Skin of body (tissue), 2 donors: ENCODE measurements around the gene ARFGAP3. TPM values are rescaled to one million over a fixed set of nuclear protein-coding genes. Genes with fewer than 3 reads are reported as not detected.
A peak's percentile ranks its signal among the peaks of the same experiment; 100 is the strongest.

ENCODE experiments used
- DNase-seq: peaks from one replicate; lab custom pipeline; 2025; lab: John Stamatoyannopoulos, UW
- total RNA-seq: library from RNA; depleted of rRNA; stranded (reverse); fragments of >200 nt; gene quantifications from one replicate; pipeline ENCODE4 v1.2.3, GENCODE V29; 2014

Gene ARFGAP3
- total RNA-seq, 1 donor from 2014 or later = 37.7 TPM

DNA sequence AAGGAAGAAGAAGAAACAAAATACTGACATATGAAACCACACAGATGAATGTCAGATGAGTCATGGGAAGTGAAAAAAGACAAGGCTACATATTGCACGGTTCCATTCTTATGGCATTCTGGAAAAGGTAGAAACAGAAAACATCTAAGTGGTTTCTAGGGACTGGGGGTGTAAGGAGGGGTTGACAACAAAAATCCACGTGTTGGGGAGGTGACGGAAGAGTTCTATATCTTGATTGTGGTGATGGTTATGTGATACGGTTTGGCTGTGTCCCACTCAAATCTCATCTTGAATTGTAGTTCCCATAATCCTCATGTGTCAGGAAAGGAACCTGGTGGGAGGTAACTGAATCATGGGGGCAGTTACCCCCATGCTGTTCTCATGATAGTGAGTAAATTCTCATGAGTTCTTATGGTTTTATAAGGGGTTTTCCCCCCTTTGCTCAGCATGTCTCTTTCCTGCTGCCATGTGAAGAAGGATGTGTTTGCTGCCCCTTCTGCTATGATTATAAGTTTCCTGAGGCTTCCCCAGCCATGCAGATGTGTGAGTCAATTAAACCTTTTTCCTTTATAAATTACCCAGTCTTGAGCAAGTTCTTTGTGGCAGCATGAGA, 6.4 kb upstream of the ARFGAP3 start:
- no peak for DNase-seq

DNA sequence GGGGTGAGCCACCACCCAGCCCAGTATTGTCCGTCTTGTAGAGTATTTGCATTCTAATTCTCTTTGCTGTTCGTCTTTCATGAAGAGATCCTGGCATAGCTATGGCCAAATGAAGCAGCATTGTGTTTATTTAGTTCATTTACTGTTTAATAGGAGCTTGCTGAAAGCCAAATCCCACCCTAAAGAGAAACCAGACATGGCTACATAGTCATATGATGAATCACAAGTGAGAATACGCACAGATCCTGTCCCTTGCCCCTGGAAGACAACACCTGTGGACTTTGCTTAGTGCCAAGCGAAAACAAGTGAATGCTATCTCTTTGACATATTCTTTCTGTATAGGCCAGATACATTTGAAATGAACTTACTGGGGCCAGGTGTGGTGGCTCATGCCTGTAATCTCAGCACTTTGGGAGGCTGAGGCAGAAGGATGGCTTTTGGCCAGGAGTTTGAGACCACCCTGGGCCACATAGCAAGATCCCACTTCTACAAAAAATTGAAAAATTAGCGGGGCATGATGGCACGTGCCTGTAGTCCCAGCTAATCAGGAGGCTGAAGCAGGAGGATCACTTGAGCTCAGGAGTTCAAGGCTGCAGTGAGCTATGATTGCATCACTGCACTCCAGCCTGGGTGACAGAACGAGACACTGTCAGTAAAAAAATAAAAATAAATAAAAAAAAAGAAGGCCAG, 5.1 kb upstream of the ARFGAP3 start:
- DNase-seq = no peak

DNA sequence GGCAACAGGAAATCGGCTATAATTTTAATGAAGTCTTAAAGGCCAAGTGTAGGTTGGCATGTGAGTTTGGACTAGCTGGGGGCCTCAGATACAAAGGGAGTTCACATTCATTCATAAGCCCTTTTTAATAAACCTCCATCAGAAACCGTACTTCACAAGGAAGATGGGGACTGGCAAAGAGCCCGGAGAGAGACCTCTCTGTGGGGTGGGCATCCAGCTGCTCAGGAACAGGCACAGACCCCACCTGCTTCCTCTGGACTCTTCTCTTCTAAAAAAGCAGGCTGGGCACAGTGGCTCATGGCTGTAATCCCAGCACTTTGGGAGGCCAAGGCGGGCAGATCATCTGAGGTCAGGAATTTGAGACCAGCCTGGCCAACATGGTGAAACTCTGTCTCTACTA, 3.9 kb upstream of the ARFGAP3 start:
- no peak for DNase-seq

DNA sequence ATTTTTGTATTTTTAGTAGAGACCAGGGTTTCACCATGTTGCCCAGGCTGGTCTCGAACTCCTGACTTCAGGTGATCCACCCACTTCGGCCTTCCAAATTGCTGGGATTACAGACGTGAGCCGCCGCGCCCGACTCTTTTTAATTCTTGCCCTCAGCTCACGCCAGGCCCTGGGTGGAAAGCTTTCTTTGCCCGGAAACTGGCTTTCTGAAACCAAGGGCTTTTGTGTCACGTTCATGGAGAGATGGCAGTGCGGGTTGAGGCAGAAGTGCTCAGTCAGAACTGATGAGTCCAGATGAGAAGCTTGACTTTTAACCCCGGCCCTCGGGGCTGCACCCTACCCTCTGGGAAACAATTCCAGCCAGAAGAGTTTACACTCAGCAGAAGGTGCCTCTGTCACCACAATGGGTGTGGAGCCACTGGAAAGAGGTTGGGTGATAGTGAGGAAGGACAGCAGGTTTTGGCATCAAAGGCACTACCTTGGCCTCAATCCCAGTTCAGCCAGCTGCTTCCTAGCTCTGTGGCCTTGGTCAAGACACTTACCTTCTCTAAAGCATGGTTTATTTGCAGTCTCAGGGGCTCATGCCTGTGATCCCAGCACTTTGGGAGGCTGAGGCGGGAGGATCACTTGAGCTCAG, 890 bp upstream of the ARFGAP3 start:
- DNase-seq = no peak

DNA sequence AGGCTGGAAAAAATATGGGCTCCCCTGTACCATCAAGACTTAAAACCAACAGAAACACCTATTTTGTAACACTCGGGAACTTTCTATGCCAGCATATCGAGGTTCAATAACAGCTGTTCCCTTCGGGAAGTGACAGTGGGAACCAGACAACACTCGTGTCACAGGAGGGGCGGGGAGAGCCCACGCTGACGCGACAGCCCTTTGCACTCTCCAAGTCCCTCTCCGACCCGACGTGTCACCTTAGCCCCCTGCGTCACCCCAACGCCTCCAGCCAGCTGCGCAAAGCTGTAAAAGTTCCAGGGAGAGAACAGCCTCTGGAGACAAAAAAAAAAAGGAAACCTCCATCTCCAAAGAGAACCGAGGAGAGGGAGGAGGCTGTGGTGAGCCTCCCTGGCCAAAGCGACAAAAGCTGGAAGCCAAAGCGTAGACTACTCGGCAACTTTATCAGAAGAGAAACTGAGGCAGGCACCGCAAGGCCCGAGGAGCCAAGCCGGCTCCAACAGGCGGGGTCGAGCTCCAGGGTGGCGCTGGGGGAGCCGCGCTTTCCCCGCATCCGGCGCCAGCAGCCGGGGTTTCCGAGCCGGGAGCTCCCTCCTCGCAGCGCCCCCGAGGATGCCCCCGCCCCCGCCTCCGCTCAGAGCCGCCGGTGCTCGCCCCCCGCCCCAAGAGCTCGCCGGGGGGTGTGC, 751 bp downstream of the ARFGAP3 start:
- peak; percentile 15 for DNase-seq

DNA sequence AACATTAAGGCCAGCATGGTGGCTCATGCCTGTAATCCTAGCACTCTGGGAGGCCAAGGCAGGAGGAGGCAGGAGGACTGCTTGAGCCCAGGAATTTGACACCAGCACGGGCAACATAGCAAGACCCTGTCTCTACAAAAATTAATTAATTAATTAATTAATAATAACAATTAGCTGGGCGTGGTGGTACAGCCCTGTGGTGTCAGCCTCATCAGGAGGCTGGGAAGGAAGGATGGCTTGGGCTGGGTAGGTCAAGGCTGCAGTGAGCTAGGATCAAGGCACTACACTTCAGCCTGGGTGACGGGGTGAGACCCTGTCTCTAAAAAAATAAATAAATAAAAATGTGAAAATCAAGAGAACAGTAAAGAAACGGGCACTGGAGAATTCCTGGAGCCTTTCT, 1.4 kb downstream of the ARFGAP3 start:
- no peak for DNase-seq

DNA sequence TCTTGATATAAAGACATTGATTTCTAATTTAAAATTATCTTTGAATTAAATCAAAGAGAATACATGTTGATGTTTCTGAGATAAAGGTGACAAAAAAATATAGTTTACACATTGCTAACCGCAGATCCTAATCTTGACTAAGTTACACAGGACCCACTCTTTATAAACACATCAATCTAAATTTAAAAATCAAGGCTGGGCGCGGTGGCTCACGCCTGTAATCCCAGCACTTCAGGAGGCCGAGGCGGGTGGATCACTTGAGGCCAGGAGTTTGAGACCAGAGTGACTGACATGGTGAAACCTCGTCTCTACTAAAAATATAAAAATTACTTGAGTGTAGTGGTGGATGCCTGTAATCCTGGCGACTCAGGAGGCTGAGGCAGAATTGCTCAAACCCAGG, 1.9 kb downstream of the ARFGAP3 start:
- no peak for DNase-seq

DNA sequence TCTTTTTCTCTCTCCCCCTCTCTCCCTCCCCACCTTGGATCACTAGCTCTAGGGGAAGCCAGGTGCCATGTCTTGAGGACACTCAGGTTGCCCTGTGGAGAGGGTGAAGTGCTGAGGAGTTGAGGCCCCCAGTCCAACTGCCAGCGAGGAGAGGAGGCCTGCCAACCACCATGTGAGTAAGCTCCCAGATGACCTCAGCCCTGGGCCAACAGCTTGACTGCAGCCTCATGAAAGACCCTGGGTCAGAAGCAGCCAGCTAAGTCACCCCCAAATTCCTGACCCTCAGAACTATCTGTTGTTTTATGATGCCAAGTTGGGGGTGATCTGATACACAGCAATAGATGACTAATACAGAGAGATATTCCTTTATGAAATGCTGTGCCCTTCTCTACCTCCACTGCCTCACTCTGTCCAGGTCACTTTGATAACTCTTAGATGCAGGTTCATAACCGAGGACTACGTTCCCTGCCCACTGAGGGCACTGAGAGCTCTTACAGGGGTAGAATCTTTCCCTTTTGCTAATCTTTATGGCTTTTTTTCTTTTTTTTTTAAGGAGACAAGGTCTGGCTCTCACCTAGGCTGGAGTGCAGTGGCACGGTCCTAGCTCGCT, 8.0 kb downstream of the ARFGAP3 start:
- no peak for DNase-seq

DNA sequence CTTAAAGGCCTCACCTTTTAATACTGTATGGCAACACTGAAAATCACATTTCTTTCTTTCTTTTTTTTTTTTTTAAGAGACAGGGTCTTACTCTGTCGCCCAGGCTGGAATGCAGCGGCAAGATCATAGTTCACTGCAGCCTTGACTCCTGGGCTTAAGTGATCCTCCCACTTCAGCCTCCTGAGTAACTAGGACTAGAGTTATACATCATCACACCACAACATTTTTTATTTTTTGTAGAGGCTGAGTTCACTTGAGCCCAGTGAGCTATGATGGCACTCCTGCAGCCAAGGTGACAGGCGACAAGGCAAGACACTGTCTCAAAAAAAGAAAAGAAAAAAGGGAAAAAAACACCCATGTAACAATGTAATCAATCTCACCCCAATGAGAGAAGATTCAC, 10.0 kb downstream of the ARFGAP3 start:
- no peak for DNase-seq

DNA sequence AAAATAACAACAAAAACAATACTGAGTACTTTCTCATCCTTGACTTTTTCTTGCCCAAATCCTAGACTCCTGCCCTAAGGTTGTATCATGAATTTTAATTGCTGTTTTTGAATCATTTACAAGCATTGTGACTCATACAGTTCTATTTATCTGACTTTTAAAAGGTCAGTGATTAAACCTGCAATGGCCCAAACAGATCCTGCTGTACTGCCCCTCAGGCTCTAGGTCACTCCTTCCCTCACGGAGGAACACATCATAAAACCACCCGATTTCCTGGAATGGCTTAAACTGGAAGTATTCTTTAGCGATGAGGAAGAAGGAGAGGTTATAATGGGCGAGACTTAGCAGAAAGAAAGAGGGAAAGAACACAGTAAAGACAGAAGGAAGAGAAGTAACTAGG, 12.3 kb downstream of the ARFGAP3 start:
- no peak for DNase-seq

DNA sequence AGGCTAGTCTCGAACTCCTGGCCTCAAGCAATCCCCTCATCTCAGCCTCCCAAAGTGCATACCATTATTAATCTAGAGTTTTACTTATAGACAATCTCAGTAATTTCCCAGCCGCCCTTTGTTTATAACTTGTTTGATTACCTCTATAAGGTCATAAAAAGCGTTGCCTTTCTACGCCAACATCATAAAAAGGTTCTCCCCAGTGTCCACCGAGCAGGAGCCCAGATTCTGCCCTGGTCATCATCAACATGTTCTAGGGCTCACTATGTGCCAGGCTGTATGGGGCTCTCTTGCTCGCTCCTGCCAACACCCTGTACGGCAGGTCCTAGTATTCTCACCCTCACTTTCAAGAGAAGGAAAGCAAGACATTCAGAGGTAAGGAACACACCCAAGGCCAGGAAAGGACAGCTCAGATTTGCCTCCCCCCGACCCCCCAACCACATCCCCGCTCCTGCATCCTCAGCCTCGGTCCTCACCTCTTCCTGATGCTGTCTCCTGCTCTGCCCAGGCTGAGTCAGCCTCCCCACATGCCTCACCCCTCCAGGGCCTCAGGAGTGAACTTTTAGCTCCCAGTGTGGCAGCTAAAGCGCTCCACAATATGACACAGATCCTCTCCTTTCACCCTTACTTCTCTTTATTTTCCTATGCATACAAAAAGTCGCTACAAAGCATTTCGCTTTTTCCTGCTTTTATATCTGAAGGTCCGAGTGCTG, 14.3 kb downstream of the ARFGAP3 start:
- no peak for DNase-seq

DNA sequence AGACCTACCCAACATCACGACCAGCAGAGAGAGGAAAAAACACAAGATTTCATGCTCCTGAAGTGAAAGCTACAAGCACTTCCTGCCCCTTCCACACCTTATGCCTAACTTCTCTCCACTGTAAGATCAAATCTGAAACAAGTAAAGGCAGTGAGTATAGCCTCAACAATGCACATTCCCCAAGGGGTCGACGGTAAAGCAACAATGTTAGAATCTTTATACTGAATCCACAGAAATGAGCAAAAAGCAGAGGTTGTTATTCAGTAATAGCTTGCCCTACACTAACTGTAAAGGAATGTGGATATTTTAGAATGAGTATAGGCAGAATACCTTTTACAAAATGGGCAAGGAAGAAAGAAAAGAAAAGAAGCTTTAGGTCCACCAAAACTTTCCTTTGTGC, 15.6 kb downstream of the ARFGAP3 start:
- DNase-seq = no peak

DNA sequence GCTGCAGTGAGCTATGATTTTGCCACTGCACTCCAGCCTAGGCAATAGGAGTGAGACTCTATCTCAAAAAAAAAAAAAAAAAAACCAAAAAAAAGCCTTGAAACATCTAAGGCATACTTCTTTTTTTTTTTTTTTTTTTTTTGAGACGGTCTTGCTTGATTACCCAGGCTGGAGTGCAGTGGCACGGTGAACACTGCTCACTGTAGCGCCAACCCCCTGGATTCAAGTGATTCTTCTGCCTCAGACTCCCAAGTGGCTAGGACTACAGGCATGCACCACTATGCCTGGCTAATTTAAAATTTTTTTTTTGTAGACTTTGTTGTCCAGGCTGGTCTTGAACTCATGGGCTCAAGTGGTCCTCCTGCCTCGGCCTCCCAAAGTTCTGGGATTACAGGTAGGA, 19.5 kb downstream of the ARFGAP3 start:
- no peak for DNase-seq

DNA sequence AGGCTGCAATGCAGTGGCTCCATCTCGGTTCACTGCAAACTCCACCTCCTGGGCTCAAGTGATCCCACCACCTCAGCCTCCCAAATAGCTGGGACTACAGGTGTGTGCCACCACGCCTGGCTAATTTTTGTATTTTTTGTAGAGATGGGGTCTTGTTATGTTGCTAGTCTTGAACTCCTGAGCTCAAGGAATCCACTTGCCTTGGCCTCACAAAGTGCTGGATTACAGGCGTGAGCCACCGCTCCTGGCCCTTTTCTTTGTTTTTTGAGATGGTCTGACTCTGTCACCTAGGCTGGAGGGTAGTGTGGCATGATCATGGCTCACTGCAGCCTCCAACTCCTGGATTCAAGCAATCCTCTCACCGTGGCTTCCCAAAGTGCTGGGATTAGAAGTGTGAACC, 21.0 kb downstream of the ARFGAP3 start:
- DNase-seq = no peak

DNA sequence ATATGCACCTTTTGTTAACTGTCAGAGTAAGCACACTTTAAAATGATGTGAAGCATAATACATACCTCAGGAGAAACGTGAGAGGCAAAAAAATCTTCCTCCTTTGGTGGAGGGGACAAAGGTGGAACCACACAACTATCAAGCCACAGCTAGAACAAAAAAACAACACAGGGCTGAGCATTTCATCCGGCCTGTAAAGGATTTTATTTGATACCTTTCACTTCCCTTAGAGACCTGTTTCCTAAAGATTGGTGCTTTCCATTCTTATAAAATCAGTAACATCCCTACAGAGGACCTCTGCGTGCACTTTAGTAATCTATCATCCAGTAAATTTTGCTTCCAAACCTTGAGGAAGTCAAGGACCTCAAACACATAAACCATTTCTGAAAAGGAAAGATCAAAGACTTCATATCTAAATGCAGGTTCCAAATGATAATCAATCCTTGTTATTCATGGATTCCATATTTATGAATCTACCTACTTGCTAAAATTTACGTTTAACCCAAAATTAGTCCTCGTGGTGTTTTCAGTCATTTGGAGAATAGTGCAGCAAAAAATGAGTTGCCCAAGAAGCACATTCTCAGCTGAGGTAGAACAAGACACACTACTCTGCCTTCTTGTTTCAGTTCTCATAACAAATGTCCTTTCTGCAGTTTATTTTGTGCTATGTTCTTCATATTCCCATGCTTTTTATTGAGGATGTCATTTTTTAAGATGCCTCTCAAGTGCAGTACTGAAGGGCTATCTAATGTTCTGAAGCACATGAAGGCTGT, 22.7 kb downstream of the ARFGAP3 start:
- no peak for DNase-seq

DNA sequence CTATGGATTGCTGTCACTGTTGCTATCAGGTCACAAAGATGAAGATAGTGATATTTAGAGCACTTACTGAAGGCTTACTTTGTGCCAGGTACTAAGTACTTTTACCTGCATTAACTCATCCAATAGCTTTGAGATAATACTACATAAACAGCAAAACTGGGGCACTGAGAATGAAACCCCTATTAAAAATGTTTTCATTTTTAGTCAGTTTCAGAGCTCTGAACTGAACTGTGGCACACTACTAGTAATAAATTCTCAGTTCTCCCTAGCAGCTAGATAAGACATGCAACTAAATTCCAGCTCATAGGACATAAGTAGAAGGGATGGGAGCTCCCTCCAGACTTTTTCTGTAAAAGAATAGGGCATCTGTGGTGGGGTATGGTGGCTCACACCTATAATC, 24.0 kb downstream of the ARFGAP3 start:
- DNase-seq = no peak

DNA sequence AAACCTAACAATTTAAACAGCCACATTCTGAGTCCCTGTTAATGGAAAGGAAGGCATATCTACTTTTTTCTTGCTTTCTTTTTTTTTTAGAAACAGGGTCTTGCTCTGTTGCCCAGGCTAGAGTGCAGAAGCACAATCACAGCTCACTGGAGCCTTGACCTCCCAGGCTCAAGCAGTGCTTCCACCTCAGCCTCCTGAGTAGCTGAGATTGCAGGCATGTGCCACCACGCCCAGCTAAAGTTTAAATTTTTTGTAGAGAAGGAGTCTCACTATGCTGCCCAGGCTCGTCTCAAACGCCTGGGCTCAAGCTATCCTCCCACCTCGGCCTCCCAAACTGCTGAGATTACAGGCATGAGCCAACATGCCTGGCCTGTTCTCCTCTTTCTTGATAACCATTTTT, 25.4 kb downstream of the ARFGAP3 start:
- no peak for DNase-seq

DNA sequence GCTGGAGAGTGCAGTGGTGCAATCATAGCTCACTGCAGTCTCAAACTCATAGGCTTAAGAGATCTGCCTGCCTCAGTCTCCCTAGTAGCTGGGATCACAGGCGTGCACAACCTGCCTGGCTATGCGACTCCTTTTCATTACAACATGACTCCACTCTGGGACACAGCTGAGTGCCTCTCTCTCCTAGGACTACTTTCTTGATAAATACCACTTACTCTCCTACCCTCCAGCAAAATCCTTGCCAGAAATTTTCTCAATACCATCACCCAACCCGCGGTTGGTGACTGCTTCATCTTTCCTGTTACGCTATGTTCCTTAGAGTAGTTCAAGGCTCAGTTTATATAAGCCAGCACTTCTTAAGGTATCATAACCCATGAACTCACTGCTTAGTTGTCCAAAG, 26.9 kb downstream of the ARFGAP3 start:
- DNase-seq = no peak

DNA sequence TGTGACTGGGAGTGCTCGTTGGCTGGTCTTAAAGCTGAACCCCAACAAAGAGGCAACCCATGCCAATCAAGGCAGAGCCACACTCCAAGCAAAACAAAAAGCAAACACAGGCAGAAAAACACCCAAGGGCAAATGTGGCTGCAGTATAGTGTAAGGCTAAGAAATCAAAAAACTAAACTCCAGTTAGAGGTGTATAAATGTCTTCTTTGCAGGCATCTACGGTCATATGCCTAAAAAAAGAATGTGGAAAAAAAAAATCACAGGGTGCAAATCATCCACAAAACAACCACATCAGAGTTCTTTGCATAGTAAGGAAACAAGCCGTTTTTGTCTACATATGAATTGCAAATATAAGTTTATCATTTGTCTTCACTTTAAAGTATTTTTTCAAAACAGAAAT, 27.8 kb downstream of the ARFGAP3 start:
- no peak for DNase-seq

DNA sequence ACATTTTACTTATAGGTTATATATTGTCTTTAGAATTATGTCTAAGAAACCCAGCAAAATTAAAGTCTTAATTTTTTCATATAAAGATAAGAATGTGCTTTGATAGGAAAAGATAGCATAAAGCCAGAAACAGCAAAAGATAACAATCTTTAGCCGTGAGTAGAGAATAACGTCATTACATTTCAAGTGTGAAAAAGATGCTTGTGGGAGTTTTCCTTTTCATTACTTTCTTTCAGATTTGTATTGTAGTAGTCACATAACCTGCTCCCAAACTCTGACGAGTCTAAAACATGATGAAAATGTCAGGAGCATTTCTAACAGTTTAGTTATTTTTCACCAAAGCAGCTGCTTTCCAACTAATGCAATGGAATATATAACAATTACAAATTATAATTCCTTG, 31.3 kb downstream of the ARFGAP3 start:
- no peak for DNase-seq

DNA sequence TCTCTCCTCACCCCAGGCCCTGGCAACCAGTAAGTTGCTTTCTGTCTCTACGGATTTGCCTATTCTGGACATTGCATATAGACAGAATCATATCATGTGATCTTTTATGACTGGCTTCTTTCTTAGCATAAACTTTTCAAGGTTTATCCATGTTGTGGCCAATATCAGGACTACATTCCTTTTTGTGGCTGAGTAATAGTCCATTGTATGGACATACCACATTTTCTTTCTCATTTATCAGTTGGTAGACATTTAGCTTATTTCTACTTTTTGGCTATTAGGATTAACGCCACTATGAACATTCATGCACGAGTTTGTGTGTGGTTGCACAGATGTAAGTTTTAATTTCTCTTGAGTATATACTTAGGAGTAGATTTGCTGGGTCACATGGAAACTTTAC, 35.7 kb downstream of the ARFGAP3 start:
- no peak for DNase-seq
